HepG2 (cell line): ENCODE measurements around the gene CPLANE1. TPM values are rescaled to one million over a fixed set of nuclear protein-coding genes. Genes with fewer than 3 reads are reported as not detected.

Experiments used
- AGO2 ChIP-seq: fragments of 200-400 bp; formaldehyde crosslinking; optimal IDR thresholded peaks from 2 replicates; pipeline ENCODE3; 2017; ENCODE audit warnings: mild to moderate bottlenecking, low read depth, low read length, moderate library complexity
- ARNT ChIP-seq: fragments of 450-650 bp; IDR thresholded peaks from 2 replicates; pipeline ENCODE4 v1.6.1; 2017
- ARNTL ChIP-seq: sonication (generic); formaldehyde crosslinking; IDR thresholded peaks from 2 replicates; pipeline ENCODE4 v1.4.0; 2020; ENCODE audit warnings: mild to moderate bottlenecking, missing genetic modification reagents
- CAMTA2 ChIP-seq: sonication (generic); formaldehyde crosslinking; IDR thresholded peaks from 2 replicates; pipeline ENCODE4 v1.4.0; 2020; ENCODE audit warnings: mild to moderate bottlenecking, missing genetic modification reagents, borderline replicate concordance
- DNMT1 ChIP-seq: sonication (generic); formaldehyde crosslinking; IDR thresholded peaks from 2 replicates; pipeline ENCODE4 v1.5.1; 2020; ENCODE audit warnings: mild to moderate bottlenecking, missing genetic modification reagents
- EHMT2 ChIP-seq: fragments of 200-600 bp; sonication (generic); IDR thresholded peaks from 2 replicates; pipeline ENCODE4 v1.7.0; 2017; ENCODE audit warnings: antibody characterized with exemption, low read depth, low read length, borderline replicate concordance
- HOXA7 ChIP-seq: sonication (generic); formaldehyde crosslinking; IDR thresholded peaks from 2 replicates; pipeline ENCODE4 v1.8.1; 2022; ENCODE audit warnings: mild to moderate bottlenecking, missing genetic modification reagents, moderate library complexity
- IRF2 ChIP-seq: IDR thresholded peaks from 2 replicates; pipeline ENCODE4 v1.6.1; 2018; ENCODE audit warnings: missing genetic modification reagents, missing compliant biosample characterization
- KAT7 ChIP-seq: IDR thresholded peaks from 2 replicates; pipeline ENCODE4 v1.6.1; 2018; ENCODE audit warnings: borderline replicate concordance, missing compliant biosample characterization
- MBNL3 ChIP-seq: fragments of 250-450 bp; sonication (Bioruptor Pico); conservative IDR thresholded peaks from 2 replicates; pipeline ENCODE4 v1.8.0; 2022; ENCODE audit warnings: mild to moderate bottlenecking, inconsistent platforms
- PRDM15 ChIP-seq: sonication (generic); formaldehyde crosslinking; IDR thresholded peaks from 2 replicates; pipeline ENCODE4 v1.4.0; 2020; ENCODE audit warnings: missing genetic modification reagents
- PTBP1 ChIP-seq: fragments of 200-400 bp; formaldehyde crosslinking; IDR thresholded peaks from 2 replicates; pipeline ENCODE4 v1.6.1; 2018; ENCODE audit warnings: low read length, low read depth; ENCODE audit not compliant: poor library complexity, severe bottlenecking
- ZNF292 ChIP-seq: sonication (generic); formaldehyde crosslinking; IDR thresholded peaks from 2 replicates; pipeline ENCODE4 v1.8.1; 2022; ENCODE audit warnings: mild to moderate bottlenecking, low read depth, missing genetic modification reagents, borderline replicate concordance
- ZNF333 ChIP-seq: sonication (generic); formaldehyde crosslinking; IDR thresholded peaks from 2 replicates; pipeline ENCODE4 v1.4.0; 2020; ENCODE audit warnings: mild to moderate bottlenecking, missing genetic modification reagents, borderline replicate concordance
- ZNF414 ChIP-seq: sonication (generic); formaldehyde crosslinking; IDR thresholded peaks from 2 replicates; pipeline ENCODE4 v1.5.0; 2020; ENCODE audit warnings: missing genetic modification reagents
- polyA plus RNA-seq, 8 experiments: library from polyadenylated mRNA; depleted of rRNA in 3 of 8; stranded (reverse) in 7 of 8; unstranded in 1 of 8; fragments of >200 nt; fragmentation: Illumina TruSeq in 4 of 8; extraction: Trizol in 4 of 8; gene quantifications; 2 replicates each; pipeline versions ENCODE4 v1.2.1 to v1.2.3, GENCODE V29; 2011 to 2016; ENCODE audit warnings: low read depth in 4 of 8, missing spikeins in 1 of 8, mixed read lengths in 1 of 8; ENCODE audit not compliant: insufficient read depth in 1 of 8
- total RNA-seq, 5 experiments: library from RNA; depleted of rRNA; stranded (reverse); fragments of >200 nt; fragmentation: Illumina TruSeq; extraction: Trizol; gene quantifications; 2 replicates each; pipeline ENCODE4 v1.2.3, GENCODE V29; 2016; ENCODE audit warnings: low read depth in 1 of 5
- TF ChIP-seq, protein P1 (sequence below): IDR thresholded peaks from 2 replicates; pipeline ENCODE4 v1.6.1; 2016; ENCODE audit warnings: missing compliant biosample characterization, missing genetic modification reagents, borderline replicate concordance
- TF ChIP-seq, protein P2 (sequence below): sonication (generic); formaldehyde crosslinking; conservative IDR thresholded peaks from 2 replicates; pipeline ENCODE4 v1.8.0; 2022; ENCODE audit warnings: missing genetic modification reagents

Gene CPLANE1
- total and polyA plus RNA-seq, 2 of the 13 experiments (the other 11 are each of a cell fraction or from before 2014, with no cell fraction given), result 6.3 to 9.9 TPM

GRCh38 chr5:37248970-37249814, at the start of gene CPLANE1 (continued):
- TF ChIP-seq PRDM15 (0 out of 2 replicates have a peak, but pooled peaks have one; percentile 35), DNMT1 (CRISPR knock-in tag) (0 out of 2 replicates have a peak, but pooled peaks have one; percentile 1), IRF2 (CRISPR knock-in tag) (no peak), AGO2 (peak; percentile 50), CAMTA2 (CRISPR knock-in tag) (no peak), EHMT2 (no peak), ARNT (no peak), HOXA7 (no peak), ZNF292 (CRISPR knock-in tag) (peak; percentile 30; the same call in 1 of the 2 replicates), ZNF333 (CRISPR knock-in tag) (peak; percentile 62; the same call in 1 of the 2 replicates), KAT7 (peak; percentile 42), MBNL3 (no peak), ZNF414 (CRISPR knock-in tag) (no peak; the same call in 1 of the 2 replicates), ARNTL (CRISPR knock-in tag) (0 out of 2 replicates have a peak, but pooled peaks have one; percentile 45), PTBP1 (no peak)
- TF ChIP-seq, protein P1, sequence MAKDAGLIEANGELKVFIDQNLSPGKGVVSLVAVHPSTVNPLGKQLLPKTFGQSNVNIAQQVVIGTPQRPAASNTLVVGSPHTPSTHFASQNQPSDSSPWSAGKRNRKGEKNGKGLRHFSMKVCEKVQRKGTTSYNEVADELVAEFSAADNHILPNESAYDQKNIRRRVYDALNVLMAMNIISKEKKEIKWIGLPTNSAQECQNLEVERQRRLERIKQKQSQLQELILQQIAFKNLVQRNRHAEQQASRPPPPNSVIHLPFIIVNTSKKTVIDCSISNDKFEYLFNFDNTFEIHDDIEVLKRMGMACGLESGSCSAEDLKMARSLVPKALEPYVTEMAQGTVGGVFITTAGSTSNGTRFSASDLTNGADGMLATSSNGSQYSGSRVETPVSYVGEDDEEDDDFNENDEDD (CRISPR knock-in tag), result 0 out of 2 replicates have a peak, but pooled peaks have one; percentile 38
- TF ChIP-seq, protein P2, sequence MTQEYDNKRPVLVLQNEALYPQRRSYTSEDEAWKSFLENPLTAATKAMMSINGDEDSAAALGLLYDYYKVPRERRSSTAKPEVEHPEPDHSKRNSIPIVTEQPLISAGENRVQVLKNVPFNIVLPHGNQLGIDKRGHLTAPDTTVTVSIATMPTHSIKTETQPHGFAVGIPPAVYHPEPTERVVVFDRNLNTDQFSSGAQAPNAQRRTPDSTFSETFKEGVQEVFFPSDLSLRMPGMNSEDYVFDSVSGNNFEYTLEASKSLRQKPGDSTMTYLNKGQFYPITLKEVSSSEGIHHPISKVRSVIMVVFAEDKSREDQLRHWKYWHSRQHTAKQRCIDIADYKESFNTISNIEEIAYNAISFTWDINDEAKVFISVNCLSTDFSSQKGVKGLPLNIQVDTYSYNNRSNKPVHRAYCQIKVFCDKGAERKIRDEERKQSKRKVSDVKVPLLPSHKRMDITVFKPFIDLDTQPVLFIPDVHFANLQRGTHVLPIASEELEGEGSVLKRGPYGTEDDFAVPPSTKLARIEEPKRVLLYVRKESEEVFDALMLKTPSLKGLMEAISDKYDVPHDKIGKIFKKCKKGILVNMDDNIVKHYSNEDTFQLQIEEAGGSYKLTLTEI (CRISPR knock-in tag), result no peak
